HG02642 (cell line): Measurements from ENCODE around the gene ALKAL2.

ENCODE experiments used
- ATAC-seq: cut with Tn5 transposase; IDR thresholded peaks from one replicate; pipeline ENCODE4 v1.9.1; 2021; ENCODE audit warnings: mild to moderate bottlenecking; ENCODE audit not compliant: unreplicated experiment, poor library complexity

ALKAL2 gene

DNA sequence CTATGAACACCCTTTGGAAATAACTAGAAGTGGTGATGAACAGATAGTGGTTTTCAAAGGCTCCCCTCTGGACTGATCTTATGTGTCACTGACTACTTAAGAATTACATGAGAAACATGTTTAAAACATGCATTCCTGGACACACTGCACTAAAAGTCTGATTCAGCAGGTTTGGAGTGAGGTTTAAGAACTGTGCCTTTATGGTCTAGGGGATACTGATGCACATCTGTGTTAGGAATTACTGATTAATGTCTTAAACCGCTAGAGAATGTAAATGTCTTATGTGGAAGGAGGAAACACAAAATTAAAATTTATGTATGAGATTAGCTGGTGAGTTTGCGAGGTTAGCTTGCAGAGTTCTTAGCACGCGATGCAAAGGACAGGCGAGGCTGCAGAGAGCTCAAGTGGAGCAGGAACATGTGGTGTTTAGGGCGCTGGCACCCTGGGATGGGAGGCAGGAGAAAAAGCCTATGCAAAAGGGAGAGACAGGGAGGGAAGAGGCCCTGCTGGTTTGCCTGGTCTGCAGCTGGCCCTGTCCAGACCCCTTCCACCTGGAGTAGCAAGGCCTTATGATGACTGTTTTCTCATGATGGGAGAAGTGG lies 35.8 kb downstream of the ALKAL2 start:
- no peak for ATAC-seq

DNA sequence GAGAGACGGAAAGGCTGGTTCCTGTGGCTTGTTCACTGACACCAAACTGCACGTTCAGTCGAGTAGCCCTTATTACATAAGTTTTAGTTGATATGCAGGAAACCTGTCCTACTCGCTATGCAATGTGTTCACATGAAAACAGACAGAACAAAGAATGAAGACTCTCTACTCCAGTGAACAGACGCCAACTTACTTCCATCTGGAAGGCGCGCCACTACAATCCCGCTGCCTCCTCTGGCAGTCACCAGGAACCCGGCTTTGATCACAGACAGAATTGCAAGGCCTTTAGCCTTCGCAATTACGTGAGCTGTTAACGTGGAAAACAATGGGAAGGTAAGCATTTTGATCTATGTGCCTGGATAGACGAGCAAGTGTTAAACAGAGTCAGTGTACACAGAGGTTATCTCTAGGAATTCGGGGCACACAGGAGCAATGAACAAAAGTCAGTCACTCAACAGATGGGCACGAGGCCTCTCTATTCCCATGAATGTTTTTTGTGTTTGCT lies 38.3 kb downstream of the ALKAL2 start:
- no peak for ATAC-seq

- no peak for ATAC-seq
Observed at GRCh38 chr2:248724-249123, 39.2 kb downstream of the ALKAL2 start.

DNA sequence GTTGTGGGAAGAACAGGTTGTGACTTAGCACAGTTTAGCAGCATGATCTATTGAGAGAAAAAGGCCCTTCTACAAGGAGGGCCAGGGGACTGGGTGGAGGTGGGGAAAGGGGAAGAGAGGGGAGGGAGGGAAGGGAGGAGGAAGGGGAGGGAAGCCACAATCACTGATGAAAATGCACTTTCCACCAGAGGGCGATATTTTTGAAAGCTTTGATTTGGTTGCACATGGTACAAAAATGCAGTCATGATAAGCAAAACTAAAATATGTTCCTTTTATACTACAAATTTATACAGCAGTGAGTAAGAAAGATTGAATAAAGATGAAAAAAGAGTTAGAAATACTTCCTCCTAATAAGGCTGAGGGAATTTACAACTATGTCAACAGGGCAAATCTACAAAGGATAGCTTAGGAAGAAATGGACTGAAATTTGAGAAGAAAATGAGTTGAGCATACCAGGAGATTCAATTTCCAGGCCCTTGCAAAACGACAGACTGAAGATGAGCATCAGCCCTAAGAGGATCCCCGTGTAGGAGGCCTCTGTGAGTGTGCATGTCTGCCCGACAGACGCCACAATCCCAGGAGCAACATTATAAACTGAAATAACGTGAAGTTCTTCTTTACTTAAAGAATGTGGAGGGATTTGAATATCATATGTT lies 41.3 kb downstream of the ALKAL2 start:
- no peak for ATAC-seq

DNA sequence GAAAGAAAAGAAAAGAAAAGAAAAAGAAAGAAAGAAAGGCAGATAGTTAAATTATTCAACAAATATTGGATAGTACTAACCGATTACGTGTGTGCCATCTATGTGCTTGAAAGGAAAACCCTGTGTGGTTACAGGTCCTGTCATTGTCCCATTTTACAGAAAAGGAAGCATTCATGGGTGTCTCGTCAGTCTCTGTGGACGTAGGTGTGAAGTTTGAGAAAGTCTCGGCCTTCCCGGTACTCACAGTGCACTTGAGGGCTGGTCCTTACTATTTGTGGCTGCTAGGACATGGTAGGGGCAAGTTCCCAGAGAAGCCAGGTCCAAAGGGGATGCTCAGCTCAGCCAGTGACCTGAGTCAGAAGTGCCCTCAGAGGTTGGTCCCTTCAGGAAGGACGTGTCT lies 43.3 kb downstream of the ALKAL2 start:
- no peak for ATAC-seq

DNA sequence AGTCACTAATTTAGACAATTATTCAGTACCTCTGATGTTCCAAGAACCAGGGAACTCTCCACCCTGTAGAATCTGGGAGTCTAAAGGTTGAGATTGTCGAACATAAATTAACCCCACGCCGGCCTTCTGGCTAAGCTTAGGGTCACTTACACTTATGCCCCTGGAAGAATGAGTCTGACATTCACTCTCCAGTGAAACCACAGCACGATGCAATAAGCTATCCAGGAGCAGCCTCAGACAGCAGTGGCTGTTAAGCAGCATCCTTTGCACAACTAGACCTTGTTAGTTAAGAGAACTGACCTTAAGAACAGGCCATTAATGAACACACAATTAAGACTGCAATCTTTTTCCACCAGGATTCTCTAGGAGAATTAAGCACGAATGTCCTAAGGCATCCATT lies 49.0 kb downstream of the ALKAL2 start:
- no peak for ATAC-seq

- no peak for ATAC-seq
Observed at GRCh38 chr2:238431-238830, 49.5 kb downstream of the ALKAL2 start.

GRCh38 chr2:237878-238277 lies 50.0 kb downstream of the ALKAL2 start:
- no peak for ATAC-seq

DNA sequence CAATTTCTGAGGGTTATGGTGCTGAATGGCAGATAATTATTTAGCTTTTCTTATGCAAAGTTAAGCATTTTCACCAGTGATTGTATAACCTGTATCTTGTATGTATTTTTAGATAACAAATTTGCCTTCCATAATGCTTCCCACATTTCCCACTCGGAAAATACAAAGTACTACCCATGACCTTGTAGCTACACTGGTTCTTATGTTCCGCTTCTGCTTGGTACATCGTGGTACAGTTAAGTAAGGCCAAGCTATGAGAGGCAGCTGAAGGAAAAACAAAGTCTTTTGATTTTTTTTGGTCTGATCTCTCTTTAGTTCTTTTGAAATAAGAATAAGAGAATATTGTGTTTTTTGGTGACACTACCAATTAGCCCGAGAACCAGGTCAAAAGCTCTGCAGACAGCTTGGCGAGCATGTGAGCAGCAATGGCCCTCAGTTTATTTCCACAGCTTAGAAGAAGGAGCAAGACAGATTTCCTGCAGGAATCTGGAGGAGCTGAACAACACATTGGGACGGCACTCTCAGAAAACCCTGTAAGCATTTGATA lies 50.8 kb downstream of the ALKAL2 start:
- ATAC-seq, result no peak

DNA sequence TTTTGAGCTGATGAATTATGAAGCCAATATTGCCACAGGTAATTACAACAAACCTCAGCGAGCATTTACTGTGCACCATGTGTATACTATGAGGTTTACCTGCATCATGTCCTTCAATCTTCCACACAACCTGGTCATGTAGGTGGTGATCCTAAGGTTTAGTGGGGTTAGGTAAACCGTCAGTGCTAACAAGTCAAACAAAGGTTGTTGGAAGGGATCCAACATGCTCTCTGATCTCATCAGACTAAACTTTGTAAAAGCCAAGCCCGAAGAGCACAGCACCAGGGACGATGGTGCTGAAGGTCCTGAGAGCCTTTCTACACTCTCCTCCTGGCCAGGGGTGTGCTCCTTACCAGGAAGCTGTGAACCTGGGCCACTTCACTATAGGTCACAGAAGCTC lies 53.5 kb downstream of the ALKAL2 start:
- no peak for ATAC-seq

DNA sequence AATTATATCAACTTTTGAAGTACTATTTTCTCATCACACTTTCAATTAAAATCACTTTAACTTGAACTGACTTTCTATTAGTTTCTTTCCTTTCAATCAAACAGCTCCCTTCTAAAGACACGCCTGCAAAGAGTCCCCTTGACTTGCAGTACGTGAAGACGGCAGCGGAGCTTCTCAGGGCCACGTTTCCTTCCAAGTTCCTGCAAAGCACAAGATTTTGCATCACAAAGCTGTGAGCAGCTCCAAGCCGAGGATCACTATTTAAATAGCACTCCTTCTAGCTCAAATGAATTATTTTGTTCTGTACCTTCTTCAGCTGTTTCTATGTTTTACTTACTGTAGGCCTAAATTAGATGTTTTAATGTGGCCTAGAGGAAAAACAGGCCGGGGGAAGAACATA lies 54.9 kb downstream of the ALKAL2 start:
- no peak for ATAC-seq

GRCh38 chr2:231521-232185 lies 56.2 kb downstream of the ALKAL2 start:
- ATAC-seq, result no peak
